Superior temporal gyrus (tissue), 1 donor: ENCODE measurements around the gene INHBC.
A peak's percentile ranks its signal among the peaks of the same experiment; 100 is the strongest.
"Not testable (repeated sequence)": the region's sequence is repeated elsewhere in the genome, so short reads cannot be mapped to it uniquely, and the experiment has no call there.

Experiments used
- DNase-seq: peaks from one replicate; pipeline ENCODE4 v3.0.0-alpha.2; 2016; ENCODE audit errors: extremely low spot score

Gene INHBC

GRCh38 chr12:57487055-57487596, 52.5 kb downstream of the INHBC start:
- DNase-seq = no peak

DNA sequence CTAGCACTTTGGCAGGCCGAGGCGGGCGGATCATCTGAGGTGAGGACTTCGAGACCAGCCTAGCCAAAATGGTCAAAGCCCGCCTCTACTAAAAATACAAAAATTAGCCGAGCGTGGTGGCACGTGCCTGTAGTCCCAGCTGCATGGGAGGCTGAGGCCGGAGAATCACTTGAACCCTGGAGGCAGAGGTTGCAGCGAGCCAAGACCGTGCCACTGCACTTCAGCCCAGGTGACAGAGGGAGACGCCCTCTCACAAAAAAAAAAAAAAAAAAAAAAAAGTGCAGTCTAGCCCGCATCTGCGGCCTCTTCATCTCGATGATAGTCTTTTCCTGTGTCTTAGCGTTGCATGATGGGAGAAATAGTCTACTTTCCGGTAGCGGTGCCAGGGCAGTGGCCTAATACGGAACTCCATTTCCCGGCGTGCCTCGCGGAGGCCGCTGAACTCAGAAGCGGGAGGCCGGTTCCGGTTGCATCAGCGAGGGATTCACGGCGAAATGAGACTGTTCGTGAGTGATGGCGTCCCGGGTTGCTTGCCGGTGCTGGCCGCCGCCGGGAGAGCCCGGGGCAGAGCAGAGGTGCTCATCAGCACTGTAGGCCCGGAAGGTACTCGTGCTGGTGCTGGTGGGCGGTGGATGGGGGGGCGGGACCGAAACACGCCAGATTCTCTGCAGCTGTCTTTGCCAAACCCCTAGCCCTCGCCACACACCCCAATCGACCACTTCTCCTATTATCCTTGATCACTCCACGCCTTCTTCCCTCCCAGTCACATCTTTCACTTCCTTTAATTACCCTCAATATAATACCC, 53.2 kb downstream of the INHBC start, which contains the start of gene MARS1:
Gene MARS1, plus strand, starts transcription at position 472 of the 805 bp plus-strand sequence. Its CDS starts 23 bp downstream, at position 495.
- DNase-seq = peak; percentile 99

DNA sequence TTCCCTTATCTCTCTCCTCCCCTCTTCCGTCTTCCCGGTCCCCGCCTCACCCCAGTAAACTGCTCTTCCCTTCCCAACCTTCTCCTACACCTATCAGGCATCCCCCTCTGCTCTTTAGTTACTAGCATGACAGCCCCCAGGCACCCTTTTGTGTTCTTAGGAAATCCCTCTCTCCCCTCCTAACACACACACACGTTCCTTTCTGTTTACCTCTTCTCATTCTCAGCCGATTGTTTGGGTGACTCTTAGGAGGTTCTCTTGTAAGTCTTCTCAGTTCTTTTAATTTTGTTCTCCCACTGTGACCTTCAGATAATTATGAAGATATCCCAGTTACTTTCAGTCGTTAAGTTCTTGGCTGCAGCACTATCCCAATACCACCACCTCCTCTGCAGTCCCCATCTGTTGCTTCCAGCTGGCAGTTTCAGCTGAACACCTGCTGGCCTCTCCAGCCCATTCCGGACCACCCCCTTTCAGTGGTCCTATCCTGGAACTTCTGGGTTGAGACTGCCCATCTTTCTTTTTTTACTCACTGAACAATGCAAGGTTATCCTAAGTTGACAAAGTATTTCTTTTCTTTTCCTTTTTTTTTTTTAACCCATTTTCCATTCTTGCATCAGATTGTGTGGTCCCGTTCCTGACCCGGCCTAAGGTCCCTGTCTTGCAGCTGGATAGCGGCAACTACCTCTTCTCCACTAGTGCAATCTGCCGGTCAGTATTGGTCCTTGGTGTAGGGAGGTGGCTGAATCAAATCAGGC, 54.0 kb downstream of the INHBC start:
- DNase-seq = no peak

DNA sequence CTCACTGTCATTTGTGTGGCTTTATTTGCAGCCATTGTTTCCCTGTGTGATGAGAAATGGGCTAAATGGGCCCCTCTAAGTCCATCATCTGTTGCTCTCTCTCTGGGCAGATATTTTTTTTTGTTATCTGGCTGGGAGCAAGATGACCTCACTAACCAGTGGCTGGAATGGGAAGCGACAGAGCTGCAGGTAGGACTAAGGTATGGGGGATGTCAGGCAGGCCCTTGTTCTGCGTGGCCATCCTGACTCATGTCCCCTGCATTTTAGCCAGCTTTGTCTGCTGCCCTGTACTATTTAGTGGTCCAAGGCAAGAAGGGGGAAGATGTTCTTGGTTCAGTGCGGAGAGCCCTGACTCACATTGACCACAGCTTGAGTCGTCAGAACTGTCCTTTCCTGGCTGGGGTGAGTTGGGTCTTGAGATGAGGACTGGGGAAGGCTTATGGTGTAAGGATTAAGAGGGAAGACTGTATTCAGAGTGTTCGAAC, 54.6 kb downstream of the INHBC start:
- DNase-seq = no peak

- no peak for DNase-seq
Measured at GRCh38 chr12:57490126-57490525, 55.5 kb downstream of the INHBC start.

DNA sequence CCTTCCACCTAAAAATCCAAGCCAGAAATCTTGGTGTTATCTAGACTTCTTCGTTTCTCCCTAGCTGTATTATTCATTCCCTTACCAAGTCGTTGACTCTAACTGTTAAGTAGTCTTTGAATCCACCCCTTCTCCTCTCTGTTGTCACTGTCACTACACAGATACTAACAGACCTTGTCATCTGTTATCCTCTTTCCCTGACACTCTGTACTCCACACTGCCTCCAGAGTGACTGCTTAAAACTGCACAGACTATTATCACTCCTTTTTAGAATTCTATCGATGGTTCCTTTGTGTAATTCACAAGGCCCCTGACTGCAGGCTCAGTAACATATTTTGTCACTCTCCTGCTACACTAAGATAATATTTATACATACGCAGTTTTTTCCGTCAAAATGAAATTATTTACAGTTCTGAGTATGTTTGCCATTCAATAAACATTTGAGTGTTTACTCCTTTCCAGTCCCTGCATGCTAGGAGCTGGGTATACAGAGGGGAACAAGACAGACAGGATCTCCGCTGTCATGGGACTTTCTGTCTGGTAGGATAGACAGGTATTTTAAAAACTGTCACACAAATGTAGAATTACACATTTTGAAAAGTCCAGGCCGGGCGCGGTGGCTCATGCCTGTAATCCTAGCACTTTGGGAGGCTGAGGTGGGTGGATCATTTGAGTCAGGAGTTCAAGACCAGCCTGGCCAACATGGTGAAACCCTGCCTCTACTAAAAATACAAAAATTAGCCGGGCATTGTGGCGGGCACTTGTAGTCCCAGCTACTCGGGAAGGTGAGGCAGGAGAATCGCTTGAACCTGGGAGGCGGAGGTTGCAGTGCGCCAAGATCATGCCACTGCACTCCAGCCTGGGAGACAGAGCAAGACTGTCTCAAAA, 57.1 kb downstream of the INHBC start:
- no peak for DNase-seq

GRCh38 chr12:57495051-57495701, 60.6 kb downstream of the INHBC start:
- DNase-seq = not testable (repeated sequence)

DNA sequence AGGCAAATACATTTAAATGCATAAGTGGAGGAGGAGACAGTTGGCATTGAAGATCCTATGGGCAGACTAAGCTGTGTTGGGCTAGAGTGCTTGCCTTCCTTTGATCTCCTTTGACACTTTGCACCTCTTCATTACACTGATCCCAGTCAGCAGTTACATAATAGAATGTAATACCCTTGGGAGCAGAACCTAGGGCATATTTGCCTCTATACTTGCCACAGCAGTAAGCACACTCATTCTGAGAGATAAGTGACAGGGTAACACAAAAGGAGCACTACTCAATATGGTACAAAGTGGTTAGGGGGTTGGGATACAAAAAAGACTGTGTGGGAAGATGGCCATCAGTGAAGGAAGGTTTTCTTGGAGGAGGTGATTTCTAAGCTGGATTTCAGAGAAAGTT, 62.2 kb downstream of the INHBC start:
- no peak for DNase-seq

DNA sequence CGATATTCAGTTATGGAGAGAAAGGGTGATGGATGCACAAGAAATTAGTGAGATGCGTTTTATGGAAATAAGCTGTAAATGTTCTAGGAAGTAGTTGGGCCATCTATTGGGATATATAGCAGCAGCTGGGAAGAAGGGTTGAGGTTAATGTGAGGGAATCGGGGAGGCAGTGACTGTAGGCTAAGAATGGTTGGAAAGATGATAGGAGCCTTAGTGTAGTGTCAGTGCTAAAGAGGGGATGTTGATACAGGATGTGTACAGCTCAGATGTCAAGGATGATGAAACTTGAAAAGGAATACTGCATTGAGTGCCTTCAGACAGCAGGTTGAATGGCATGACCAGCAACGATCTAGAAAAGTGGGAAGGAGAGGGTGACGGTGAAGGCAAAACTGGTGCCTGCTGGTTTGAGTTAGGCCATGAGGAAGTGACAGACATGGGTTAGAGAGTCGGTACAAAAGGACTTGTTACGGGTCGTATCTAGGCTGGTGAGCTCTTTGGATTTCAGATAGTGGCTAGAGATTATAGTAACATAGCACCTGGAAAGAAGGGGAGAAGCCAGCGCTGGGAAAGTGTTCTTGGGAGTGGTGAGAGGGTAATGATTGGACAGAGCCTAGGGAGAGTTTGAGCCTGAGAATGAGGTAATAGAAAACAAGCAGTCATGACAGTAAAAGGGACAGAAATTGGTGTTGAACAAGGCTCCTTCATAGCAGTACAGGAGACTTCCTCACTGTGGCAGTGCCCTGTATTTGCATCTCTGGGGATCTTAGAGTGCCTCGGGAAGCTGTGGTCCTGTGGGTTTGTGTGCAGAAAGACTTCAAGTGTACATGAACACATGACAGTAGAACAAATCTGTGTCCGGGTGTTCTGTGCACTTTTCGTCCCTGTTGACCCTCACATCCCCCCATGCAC, 62.9 kb downstream of the INHBC start:
- no peak for DNase-seq

DNA sequence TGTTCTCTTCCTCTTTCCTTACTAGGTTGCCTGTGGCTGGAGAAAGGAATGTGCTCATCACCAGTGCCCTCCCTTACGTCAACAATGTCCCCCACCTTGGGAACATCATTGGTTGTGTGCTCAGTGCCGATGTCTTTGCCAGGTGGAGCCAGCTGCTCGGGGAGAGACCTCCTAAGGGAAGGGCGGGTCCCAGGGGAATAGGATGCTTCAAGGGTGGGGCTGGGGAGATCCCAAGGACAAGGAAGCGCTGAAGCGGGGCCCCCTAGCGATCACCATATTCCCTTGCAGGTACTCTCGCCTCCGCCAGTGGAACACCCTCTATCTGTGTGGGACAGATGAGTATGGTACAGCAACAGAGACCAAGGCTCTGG, 63.5 kb downstream of the INHBC start:
- DNase-seq = no peak

DNA sequence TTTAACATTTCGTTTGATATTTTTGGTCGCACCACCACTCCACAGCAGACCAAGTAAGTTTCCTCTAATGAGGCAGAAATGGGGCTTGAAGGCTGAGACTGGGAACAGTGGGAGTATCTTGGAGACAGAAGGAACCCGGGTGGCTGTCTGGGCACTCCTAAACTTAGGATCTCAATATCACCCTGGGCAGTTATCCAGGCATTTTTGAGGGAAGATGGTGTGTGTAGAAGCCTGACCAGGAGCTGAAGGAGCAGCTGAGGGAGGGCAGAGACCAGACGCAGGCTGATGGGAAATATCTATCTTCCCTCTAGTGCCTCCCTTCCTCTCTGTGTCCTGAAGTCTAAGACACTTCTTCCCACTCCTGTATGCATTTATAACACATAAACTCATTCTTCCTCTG, 64.0 kb downstream of the INHBC start:
- no peak for DNase-seq

GRCh38 chr12:57500213-57500612, 65.6 kb downstream of the INHBC start:
- DNase-seq = no peak
